ENCODE measurements around the gene ABLIM2.

The ABLIM2 gene

DNA sequence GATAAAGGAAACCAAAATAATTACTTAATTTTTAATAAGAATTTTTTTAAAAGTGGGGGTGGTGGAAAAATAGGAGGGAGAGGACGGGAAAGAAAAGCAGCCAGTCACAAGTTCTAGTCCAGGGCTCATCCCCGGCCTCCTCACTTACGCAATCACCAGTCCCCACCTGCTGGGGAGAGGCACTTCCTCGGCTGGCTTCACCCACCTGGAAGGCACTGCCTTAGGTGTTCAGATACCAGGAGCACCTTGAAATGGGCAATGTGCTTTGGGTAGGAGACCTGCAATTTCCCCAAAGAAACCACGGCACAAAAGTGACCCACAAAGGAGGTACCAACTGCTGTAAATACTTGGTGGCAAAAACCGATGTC lies 242.8 kb downstream of the ABLIM2 start:
- no peak for FAIRE-seq
- DNase-seq (ENCODE audit: insufficient read length, low spot score), result no peak
- TF ChIP-seq, protein P1, sequence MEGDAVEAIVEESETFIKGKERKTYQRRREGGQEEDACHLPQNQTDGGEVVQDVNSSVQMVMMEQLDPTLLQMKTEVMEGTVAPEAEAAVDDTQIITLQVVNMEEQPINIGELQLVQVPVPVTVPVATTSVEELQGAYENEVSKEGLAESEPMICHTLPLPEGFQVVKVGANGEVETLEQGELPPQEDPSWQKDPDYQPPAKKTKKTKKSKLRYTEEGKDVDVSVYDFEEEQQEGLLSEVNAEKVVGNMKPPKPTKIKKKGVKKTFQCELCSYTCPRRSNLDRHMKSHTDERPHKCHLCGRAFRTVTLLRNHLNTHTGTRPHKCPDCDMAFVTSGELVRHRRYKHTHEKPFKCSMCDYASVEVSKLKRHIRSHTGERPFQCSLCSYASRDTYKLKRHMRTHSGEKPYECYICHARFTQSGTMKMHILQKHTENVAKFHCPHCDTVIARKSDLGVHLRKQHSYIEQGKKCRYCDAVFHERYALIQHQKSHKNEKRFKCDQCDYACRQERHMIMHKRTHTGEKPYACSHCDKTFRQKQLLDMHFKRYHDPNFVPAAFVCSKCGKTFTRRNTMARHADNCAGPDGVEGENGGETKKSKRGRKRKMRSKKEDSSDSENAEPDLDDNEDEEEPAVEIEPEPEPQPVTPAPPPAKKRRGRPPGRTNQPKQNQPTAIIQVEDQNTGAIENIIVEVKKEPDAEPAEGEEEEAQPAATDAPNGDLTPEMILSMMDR (IDR thresholded peaks at IDR 0.05; ENCODE audit: insufficient read depth, missing control alignments), result no peak

All from D721Med (cell line).